ENCODE results near the gene TP53RK.

The TP53RK gene

GRCh38 chr20:46637427-46638133, 51.7 kb downstream of the TP53RK start:
- DNase-seq, result no peak

DNA sequence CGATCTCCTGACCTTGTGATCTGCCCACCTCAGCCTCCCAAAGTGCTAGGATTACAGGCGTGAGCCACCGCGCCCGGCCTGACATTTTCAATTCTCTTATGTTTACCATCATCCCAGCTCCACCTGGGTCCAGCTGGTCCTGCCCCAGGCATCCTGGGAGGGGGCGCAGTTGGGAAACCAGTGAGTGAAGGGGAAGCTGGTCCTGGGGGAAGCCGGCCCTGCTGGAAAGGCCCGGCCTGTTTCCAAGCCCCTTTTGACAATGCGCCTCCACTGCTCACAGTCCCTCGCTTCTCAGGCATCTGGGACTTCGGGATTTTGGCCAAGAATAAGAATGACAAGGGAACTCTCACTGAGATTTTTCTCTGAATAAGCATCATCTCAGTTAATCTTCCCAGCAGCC, 52.2 kb downstream of the TP53RK start:
- DNase-seq, result no peak

GRCh38 chr20:46636514-46636913, 52.7 kb downstream of the TP53RK start:
- no peak for DNase-seq

DNA sequence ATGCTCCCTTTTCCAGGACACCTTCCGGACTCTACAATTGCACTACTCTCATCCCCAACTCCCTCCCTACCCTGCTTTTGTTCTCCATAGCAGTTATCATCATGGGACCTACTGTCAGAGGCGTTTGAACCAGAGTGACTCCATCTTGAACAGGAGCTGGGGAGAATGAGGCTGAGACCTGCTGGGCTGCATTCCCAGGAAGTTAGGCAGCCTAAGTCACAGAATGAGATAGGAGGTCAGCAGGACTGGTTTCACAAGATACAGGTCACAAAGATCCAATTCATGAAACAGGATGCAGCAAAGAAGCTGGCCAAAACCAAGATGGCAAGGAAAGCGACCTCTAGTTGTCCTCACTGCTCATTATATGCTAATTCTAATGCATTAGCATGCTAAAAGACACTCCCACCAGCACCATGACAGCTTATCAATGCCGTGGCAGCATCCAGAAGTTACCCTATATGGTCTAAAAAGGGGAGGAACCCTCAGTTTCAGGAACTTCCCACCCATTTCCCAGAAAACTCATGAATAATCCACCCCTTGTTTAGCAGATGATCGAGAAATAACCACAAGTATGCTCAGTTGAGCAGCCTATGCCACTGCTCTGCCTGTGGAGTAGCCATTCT, 53.6 kb downstream of the TP53RK start:
- DNase-seq, result no peak

GRCh38 chr20:46634528-46634927, 54.7 kb downstream of the TP53RK start:
- no peak for DNase-seq

All from CD4-positive, alpha-beta T cell treated with Interleukin-4 for 1 hour (primary cell).